Jurkat, Clone E6-1 (cell line): Measurements from ENCODE around the gene SMC1B.
"Not testable (repeated sequence)": the region's sequence is repeated elsewhere in the genome, so short reads cannot be mapped to it uniquely, and the experiment has no call there.

Experiments used
- DNase-seq: peaks from one replicate; pipeline ENCODE4 v3.0.0-alpha.2; 2011; ENCODE audit warnings: low read depth, low spot score
- H3K4me3 ChIP-seq: 2 replicates; pipeline ENCODE4 v1.5.1; 2011; ENCODE audit warnings: mild to moderate bottlenecking, low read length, control low read depth, moderate library complexity

The SMC1B gene

DNA sequence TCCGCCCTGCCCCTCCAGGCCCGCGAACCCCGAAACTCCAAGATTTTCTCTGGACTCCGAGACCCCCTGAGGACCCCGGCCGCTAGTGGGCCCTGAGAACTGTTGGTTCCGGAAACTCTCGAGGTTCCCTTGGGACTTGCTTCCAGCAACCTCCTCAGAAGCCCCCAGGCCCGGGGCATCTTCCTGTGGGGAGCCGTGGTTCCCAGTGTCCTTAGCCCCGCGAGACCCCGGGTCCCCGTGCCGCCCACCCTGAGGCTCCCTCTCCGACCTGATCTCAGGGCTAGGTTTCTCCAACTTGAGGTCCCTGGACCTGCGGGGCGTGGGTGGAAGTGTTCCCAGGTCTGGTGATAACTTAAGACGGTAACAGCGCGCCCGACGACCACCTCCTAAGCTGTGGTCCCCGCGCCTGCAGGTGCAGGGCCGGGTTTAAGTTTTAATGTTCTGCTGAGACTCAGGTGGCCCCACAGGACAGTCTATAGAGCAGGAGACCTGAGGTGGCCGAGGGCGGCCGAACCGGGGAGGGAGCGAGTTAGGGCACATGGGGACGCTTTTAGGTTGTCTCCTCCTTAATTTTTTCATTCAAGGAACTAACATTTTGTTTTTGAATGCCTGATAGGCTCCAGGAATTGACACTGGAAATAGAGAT is 102.9 kb downstream of the SMC1B start:
- peak overlapping the region; percentile 76 for H3K4me3 ChIP-seq
- DNase-seq, result no peak

- peak; percentile 72 for DNase-seq
- H3K4me3 ChIP-seq, result peak within 1 kb of the TSS; percentile 76
These were observed 103.8 kb downstream of the SMC1B start, which contains the start of gene FAM118A for GRCh38 chr22:45309422-45310227. Gene FAM118A, plus strand, starts transcription at chr22:45309934. Its CDS starts 12,446 bp downstream, at chr22:45322380.

DNA sequence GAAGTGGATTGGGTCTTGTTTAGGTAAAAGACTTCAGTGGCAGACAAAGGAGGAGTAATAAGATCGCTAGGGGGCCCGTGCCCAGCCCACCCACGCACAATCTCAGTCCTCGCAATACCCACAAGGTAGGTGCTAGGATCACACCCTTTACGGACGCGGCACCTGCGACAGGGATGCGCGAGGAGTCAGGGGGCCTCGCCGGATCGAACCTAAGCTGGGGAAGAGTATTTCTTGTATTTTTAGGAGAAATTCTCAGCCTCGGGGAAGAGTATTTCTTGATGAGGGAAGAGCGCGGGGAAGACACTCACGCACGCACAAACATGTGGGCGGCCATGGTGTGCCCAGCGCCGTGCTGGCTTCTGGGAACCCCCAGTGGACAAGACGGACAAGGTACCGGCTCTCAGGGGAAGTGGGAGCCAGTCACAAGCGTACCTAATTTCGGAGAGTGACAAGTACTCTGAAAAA is 104.4 kb downstream of the SMC1B start:
- peak overlapping the region; percentile 76 for H3K4me3 ChIP-seq
- DNase-seq, result no peak

DNA sequence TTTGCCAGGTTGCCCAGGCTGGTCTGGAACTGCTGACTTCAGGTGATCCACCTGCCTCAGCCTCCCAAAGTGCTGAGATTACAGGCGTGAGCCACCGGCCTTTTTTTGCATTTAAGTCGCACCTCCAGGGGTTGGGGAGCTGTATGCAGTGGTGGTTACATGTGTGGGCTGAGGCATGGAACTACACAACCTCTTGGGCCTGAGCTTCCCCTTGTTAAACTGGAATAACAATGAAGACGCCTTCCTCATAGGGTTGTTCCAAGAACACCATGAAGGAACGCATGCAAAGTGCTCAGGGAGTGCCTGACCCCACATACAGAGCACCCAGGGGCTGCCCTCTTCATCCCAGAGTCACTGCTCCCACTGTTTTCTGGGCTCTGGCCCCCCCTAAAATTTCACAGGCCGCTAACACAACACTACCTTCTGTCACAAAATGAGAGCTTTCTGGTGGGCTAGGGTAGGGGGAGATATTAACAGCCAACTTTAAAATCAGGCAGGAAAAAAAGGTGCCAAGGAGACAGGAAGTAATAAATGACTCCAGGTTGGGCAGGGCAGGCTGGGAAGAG is 104.9 kb downstream of the SMC1B start:
- peak overlapping the region; percentile 76; the same call in 1 of the 2 replicates for H3K4me3 ChIP-seq
- peak; percentile 32 for DNase-seq

DNA sequence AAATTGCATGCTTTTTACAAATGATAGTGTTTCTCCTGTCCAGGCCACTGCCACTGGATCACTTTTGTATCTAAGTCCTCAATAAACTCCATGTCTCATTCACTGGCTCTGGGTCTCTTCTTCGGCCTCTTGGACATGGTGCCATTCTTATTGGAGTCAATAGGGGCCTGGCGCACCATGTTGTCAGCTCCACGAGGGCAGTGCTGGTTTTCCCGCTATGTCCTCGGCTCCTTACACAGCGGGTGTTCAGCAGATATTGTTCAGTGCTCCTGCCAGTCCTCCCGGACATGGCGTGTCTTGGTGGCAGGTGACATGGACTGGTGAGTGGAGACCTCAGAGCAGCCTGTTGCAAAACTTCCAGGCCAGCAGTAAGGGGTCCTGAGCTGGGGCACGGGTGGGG is 107.3 kb downstream of the SMC1B start:
- DNase-seq, result no peak

GRCh38 chr22:45305456-45306075 is 107.8 kb downstream of the SMC1B start:
- H3K4me3 ChIP-seq, result no peak overlapping the region
- DNase-seq, result no peak

More for the DNA sequence above, 107.3 kb downstream of the SMC1B start:
- H3K4me3 ChIP-seq, result no peak overlapping the region

DNA sequence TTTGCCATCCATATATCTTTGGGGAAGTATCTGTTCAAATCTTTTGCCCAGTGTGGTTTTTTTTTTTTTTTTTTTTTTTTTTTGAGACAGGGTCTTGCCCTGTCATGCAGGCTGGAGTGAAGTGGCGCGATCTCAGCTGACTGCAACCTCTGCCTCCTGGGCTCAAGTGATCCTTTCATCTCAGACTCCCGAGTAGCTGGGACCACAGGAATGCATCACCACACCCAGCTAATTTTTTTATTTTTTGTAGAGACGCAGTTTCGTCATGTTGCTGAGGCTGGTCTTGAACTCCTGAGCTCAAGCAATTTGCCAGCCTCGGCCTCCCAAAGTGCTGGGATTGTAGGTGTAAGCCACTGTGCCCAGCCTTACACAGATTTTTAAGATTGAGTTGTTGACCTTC is 108.4 kb downstream of the SMC1B start:
- H3K4me3 ChIP-seq, result no peak overlapping the region
- no peak for DNase-seq

DNA sequence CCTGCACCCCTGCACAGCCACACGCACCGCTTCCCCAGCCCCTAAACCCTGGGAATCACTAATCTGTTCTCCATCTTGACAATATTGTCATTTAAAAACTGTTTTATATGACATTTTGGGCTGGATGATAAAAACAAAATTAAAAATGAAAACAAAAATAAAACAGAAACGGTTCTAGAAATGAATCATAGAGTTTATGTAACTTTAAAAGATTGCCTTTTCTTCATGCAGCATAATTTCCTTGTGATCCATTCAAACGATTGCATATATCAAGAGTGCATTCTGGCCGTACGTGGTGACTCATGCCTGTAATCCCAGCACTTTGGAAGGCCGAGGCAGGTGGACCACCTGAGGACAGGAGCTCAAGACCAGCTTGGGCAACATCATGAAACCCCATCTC is 110.2 kb downstream of the SMC1B start:
- DNase-seq, result no peak
- no peak overlapping the region for H3K4me3 ChIP-seq

DNA sequence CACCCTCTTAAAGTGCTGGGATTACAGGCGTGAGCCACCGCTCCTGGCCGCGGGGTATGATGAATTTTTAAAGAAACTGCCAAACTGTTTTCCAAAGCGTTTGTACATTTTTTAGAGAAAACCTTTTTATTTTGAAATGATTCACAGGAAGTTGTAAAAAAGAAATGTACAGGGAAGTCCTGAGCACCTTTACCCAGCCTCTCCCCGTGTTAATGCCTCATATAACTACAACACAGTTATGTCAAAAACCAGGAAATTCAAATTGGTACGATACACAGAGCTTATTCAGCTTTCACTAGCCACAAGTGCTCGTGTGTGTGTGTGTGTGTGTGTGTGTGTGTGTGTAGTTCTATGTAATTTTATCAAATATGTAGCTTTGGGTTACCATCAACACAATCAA is 110.6 kb downstream of the SMC1B start:
- H3K4me3 ChIP-seq, result no peak overlapping the region
- no peak for DNase-seq

GRCh38 chr22:45298934-45299505 is 114.4 kb downstream of the SMC1B start:
- DNase-seq, result no peak
- H3K4me3 ChIP-seq, result no peak overlapping the region

- DNase-seq, result peak; percentile 41
These were observed 116.6 kb downstream of the SMC1B start for GRCh38 chr22:45296628-45297297.

GRCh38 chr22:45295492-45295891 is 117.9 kb downstream of the SMC1B start:
- no peak overlapping the region for H3K4me3 ChIP-seq
- no peak for DNase-seq

More at GRCh38 chr22:45296628-45297297, 116.6 kb downstream of the SMC1B start:
- peak overlapping the region; percentile 9; the same call in 1 of the 2 replicates for H3K4me3 ChIP-seq

DNA sequence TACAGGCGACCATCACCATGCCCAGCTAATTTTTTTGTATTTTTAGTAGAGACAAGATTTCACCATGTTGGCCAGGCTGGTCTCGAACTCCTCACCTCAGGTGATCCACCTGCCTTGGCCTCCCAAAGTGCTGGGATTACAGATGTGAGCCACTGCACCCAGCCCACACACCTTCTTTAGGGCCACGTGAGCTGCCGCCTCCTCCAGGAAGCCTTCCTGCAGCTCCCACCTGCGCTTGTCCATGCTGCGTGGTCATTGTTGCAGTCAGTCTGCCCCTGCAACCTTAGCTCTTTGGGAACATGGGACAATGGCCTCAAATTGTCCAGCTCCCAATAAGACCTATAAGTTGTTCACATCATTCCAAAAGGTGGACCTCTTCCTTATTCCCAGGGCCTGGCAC is 118.4 kb downstream of the SMC1B start:
- H3K4me3 ChIP-seq, DNase-seq: not testable (repeated sequence)
